ENCODE data around the gene AKR1B1.

The AKR1B1 gene

DNA sequence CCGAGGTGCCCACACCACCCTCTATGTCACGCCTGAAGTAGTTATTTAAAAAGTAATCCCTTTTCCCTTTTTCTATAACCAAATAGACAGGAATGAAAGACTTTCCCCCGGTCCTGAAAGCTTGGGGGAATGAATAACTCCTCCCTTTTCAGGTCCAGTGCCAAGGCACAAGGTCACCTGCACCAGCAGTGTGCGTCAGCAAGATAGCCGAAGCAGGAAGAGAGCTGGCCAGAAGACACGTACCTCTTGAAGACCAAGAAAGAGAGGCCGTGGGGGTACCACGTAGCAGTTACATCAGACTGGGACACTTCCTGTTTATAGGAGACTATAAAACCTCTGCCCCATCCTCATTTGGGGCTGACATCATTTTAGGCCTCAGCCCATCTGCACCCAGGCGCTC lies 10.7 kb upstream of the AKR1B1 start:
- Histone ChIP-seq H3K4me1 (ENCODE audit: control insufficient read depth in 1 of 2, insufficient read depth in 2 of 2, low read length in 2 of 2) (no peaks in the 10 kb centered on the region), H3K79me2 (ENCODE audit: control insufficient read depth, insufficient read depth, low read length, poor library complexity) (no peaks in the 10 kb centered on the region), H3K14ac (ENCODE audit: low read length) (no peak overlapping the region), H4K91ac (ENCODE audit: low read depth, low read length) (no peak overlapping the region), H3K4me3 (ENCODE audit: low read depth, low read length) (no peak overlapping the region), H3K4ac (ENCODE audit: low read depth, low read length) (no peak overlapping the region), H3K9ac (ENCODE audit: low read length) (no peak overlapping the region), H4K8ac (ENCODE audit: low read depth, low read length) (no peak overlapping the region), H2BK12ac (ENCODE audit: low read length) (no peak overlapping the region), H3K79me1 (ENCODE audit: low read length) (no peaks in the 10 kb centered on the region), H4K12ac (ENCODE audit: low read depth, low read length) (no peak overlapping the region), H2AFZ (ENCODE audit: insufficient read depth, low read length, poor library complexity) (no peak overlapping the region), H3K27ac (ENCODE audit: low read depth, low read length) (no peak overlapping the region), H3K18ac (ENCODE audit: low read length) (no peak overlapping the region), H3K9me3 (ENCODE audit: insufficient read depth, low read depth, low read length) (no peaks in the 10 kb centered on the region), H3K36me3 (ENCODE audit: control insufficient read depth in 1 of 2, insufficient read depth in 2 of 2, low read length in 2 of 2) (no peaks in the 10 kb centered on the region), H3K23ac (ENCODE audit: low read length) (no peak overlapping the region), H2AK5ac (ENCODE audit: low read length) (no peak overlapping the region), H3K4me2 (ENCODE audit: low read length) (no peak overlapping the region), H2BK5ac (ENCODE audit: low read depth, low read length, poor library complexity) (no peak overlapping the region), H2BK120ac (ENCODE audit: insufficient read depth, low read length, poor library complexity) (no peak overlapping the region), H3K27me3 (ENCODE audit: insufficient read depth, low read length) (no peaks in the 10 kb centered on the region)
- no peak for DNase-seq
- WGBS (ENCODE audit: extremely low coverage, insufficient coverage, insufficient read length), result no CpG with 5 or more reads among the region's 9 CpGs

GRCh38 chr7:134468475-134468874 lies 9.6 kb upstream of the AKR1B1 start:
- H3K9me3 ChIP-seq (ENCODE audit: insufficient read depth, low read depth, low read length), result peaks cover 6% of the 10 kb centered on the region
- H3K9ac ChIP-seq (ENCODE audit: low read length), result no peak overlapping the region
- no peak overlapping the region for H3K14ac ChIP-seq (ENCODE audit: low read length)
- no CpG with 5 or more reads among the region's 6 CpGs for WGBS (ENCODE audit: extremely low coverage, insufficient coverage, insufficient read length)
- no peaks in the 10 kb centered on the region for H3K79me2 ChIP-seq (ENCODE audit: control insufficient read depth, insufficient read depth, low read length, poor library complexity)
- no peaks in the 10 kb centered on the region for H3K79me1 ChIP-seq (ENCODE audit: low read length)
- no peak overlapping the region for H4K91ac ChIP-seq (ENCODE audit: low read depth, low read length)
- H2BK120ac ChIP-seq (ENCODE audit: insufficient read depth, low read length, poor library complexity), result no peak overlapping the region
- H3K4me1 ChIP-seq (ENCODE audit: control insufficient read depth in 1 of 2, insufficient read depth in 2 of 2, low read length in 2 of 2), result no peaks in the 10 kb centered on the region
- no peak overlapping the region for H3K4me3 ChIP-seq (ENCODE audit: low read depth, low read length)
- H3K18ac ChIP-seq (ENCODE audit: low read length), result no peak overlapping the region
- no peak overlapping the region for H3K23ac ChIP-seq (ENCODE audit: low read length)
- no peaks in the 10 kb centered on the region for H3K36me3 ChIP-seq (ENCODE audit: control insufficient read depth in 1 of 2, insufficient read depth in 2 of 2, low read length in 2 of 2)
- no peak overlapping the region for H2AK5ac ChIP-seq (ENCODE audit: low read length)
- no peak overlapping the region for H4K12ac ChIP-seq (ENCODE audit: low read depth, low read length)
- no peak overlapping the region for H2AFZ ChIP-seq (ENCODE audit: insufficient read depth, low read length, poor library complexity)
- H3K4me2 ChIP-seq (ENCODE audit: low read length), result no peak overlapping the region
- H3K27ac ChIP-seq (ENCODE audit: low read depth, low read length), result no peak overlapping the region
- H4K8ac ChIP-seq (ENCODE audit: low read depth, low read length), result no peak overlapping the region
- no peak overlapping the region for H2BK12ac ChIP-seq (ENCODE audit: low read length)
- DNase-seq, result no peak
- H2BK5ac ChIP-seq (ENCODE audit: low read depth, low read length, poor library complexity), result no peak overlapping the region
- no peaks in the 10 kb centered on the region for H3K27me3 ChIP-seq (ENCODE audit: insufficient read depth, low read length)
- H3K4ac ChIP-seq (ENCODE audit: low read depth, low read length), result no peak overlapping the region

DNA sequence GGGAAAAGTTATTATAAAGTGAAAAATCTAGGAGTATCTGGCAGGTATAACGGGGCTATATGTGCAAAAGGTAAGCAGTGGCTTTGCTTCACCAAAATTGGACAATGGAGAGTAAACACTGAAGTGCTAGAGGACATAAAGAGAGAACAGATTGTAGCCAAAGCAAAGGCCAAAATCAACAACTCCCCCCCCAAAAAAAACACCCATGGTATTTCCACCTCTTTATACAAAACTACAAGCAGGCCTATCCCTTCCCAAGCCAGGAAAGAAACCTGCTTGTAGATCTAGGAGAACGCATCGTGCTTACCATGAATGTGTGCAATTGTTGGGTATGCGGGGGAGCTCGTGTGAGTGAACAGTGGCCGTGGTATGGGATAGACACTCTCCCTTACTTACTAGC lies 9.2 kb upstream of the AKR1B1 start:
- Histone ChIP-seq H2BK5ac (ENCODE audit: low read depth, low read length, poor library complexity) (no peak overlapping the region), H2AFZ (ENCODE audit: insufficient read depth, low read length, poor library complexity) (no peak overlapping the region), H3K4me2 (ENCODE audit: low read length) (no peak overlapping the region), H3K4me3 (ENCODE audit: low read depth, low read length) (no peak overlapping the region), H3K9me3 (ENCODE audit: insufficient read depth, low read depth, low read length) (peaks cover 6% of the 10 kb centered on the region), H3K79me2 (ENCODE audit: control insufficient read depth, insufficient read depth, low read length, poor library complexity) (no peaks in the 10 kb centered on the region), H3K9ac (ENCODE audit: low read length) (no peak overlapping the region), H3K36me3 (ENCODE audit: control insufficient read depth in 1 of 2, insufficient read depth in 2 of 2, low read length in 2 of 2) (no peaks in the 10 kb centered on the region), H3K4me1 (ENCODE audit: control insufficient read depth in 1 of 2, insufficient read depth in 2 of 2, low read length in 2 of 2) (no peaks in the 10 kb centered on the region), H4K91ac (ENCODE audit: low read depth, low read length) (no peak overlapping the region), H2BK120ac (ENCODE audit: insufficient read depth, low read length, poor library complexity) (no peak overlapping the region), H3K4ac (ENCODE audit: low read depth, low read length) (no peak overlapping the region), H3K18ac (ENCODE audit: low read length) (no peak overlapping the region), H4K8ac (ENCODE audit: low read depth, low read length) (no peak overlapping the region), H3K27me3 (ENCODE audit: insufficient read depth, low read length) (no peaks in the 10 kb centered on the region), H3K79me1 (ENCODE audit: low read length) (peaks cover under 1% of the 10 kb centered on the region), H4K12ac (ENCODE audit: low read depth, low read length) (no peak overlapping the region), H2BK12ac (ENCODE audit: low read length) (no peak overlapping the region), H2AK5ac (ENCODE audit: low read length) (no peak overlapping the region), H3K27ac (ENCODE audit: low read depth, low read length) (no peak overlapping the region), H3K14ac (ENCODE audit: low read length) (no peak overlapping the region), H3K23ac (ENCODE audit: low read length) (no peak overlapping the region)
- WGBS (ENCODE audit: extremely low coverage, insufficient coverage, insufficient read length), result no CpG with 5 or more reads among the region's 6 CpGs
- no peak for DNase-seq

- H4K12ac ChIP-seq (ENCODE audit: low read depth, low read length), result no peak overlapping the region
- H3K9me3 ChIP-seq (ENCODE audit: insufficient read depth, low read depth, low read length), result peaks cover 6% of the 10 kb centered on the region
- H2BK120ac ChIP-seq (ENCODE audit: insufficient read depth, low read length, poor library complexity), result no peak overlapping the region
- WGBS (ENCODE audit: extremely low coverage, insufficient coverage, insufficient read length), result no CpG with 5 or more reads among the region's 6 CpGs
- no peak for DNase-seq
- no peak overlapping the region for H4K91ac ChIP-seq (ENCODE audit: low read depth, low read length)
- no peak overlapping the region for H3K4me3 ChIP-seq (ENCODE audit: low read depth, low read length)
- no peak overlapping the region for H3K4ac ChIP-seq (ENCODE audit: low read depth, low read length)
- H4K8ac ChIP-seq (ENCODE audit: low read depth, low read length), result no peak overlapping the region
- peaks cover 11% of the 10 kb centered on the region for H3K79me1 ChIP-seq (ENCODE audit: low read length)
- H3K23ac ChIP-seq (ENCODE audit: low read length), result no peak overlapping the region
- H2AK5ac ChIP-seq (ENCODE audit: low read length), result no peak overlapping the region
- no peak overlapping the region for H2BK5ac ChIP-seq (ENCODE audit: low read depth, low read length, poor library complexity)
- H3K27me3 ChIP-seq (ENCODE audit: insufficient read depth, low read length), result no peaks in the 10 kb centered on the region
- H3K27ac ChIP-seq (ENCODE audit: low read depth, low read length), result no peak overlapping the region
- no peak overlapping the region for H2AFZ ChIP-seq (ENCODE audit: insufficient read depth, low read length, poor library complexity)
- no peak overlapping the region for H3K14ac ChIP-seq (ENCODE audit: low read length)
- H3K4me2 ChIP-seq (ENCODE audit: low read length), result no peak overlapping the region
- H2BK12ac ChIP-seq (ENCODE audit: low read length), result no peak overlapping the region
- H3K18ac ChIP-seq (ENCODE audit: low read length), result no peak overlapping the region
- H3K36me3 ChIP-seq (ENCODE audit: control insufficient read depth in 1 of 2, insufficient read depth in 2 of 2, low read length in 2 of 2), result no peaks in the 10 kb centered on the region
- no peaks in the 10 kb centered on the region for H3K79me2 ChIP-seq (ENCODE audit: control insufficient read depth, insufficient read depth, low read length, poor library complexity)
- no peak overlapping the region for H3K9ac ChIP-seq (ENCODE audit: low read length)
- H3K4me1 ChIP-seq (ENCODE audit: control insufficient read depth in 1 of 2, insufficient read depth in 2 of 2, low read length in 2 of 2), result peaks cover 9 to 10% of the 10 kb centered on the region in 2 experiments
Observed at GRCh38 chr7:134465491-134465890, 6.6 kb upstream of the AKR1B1 start.

Measured in trophoblast cell (in vitro differentiated cells and primary cell).